Measurements from ENCODE around the gene CEP63.

The CEP63 gene

DNA sequence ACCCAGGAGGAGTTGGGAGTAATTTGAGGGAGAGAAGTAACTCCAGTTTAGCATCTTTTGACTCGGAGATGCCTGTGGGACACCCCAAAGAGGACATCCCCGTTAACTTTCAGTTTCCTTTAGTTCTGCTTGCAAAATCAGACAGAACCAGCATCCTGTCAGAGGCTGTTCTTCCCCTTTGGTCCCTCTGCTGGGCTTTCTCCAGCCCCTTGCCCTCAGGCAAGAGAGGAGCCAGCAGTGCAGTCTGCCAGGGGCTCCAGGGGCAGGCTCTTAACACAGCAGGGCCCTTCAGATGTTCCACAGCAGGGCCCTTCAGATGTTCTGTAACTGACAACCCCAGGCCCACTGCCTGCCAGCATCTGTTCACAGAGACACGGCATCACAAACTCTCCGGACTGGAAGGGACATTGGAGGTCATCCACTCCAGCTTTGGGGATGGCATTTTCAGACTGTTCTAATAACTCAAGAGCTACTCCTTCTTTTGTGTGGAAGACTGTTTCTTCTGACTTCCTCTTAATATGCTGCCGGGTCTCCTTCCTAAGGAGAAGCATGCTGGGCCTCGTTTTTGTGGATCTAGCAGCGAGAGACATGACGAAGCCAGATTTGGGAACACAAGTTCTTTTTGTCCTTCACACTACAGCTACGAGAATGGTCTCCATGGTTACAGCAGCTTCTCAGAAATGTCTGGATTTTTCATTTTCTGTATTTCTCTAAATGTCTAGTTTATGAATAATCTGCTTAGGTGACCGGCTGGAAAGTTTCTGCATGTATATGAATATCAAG, 113.1 kb downstream of the CEP63 start:
- no peak overlapping the region for H3K27ac ChIP-seq (ENCODE audit: low read length)

DNA sequence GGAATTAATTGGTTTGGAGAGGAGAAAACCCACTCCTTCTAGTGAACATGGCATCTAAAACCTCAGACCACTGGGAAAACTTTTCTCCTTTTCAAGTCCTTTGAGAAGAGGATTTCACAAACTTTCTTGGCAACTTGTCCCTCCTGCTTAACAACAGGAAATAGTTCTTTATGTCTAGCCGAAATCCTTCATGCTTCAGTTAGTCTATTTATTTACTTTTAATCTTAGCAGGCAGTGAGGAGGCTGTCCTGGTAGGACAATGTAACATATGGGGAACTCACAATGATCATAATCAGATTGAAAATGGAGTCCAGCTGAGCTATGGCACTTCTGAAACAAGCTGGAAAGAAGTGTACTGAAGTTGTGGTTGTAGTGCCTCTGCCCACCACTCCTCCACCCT, 114.3 kb downstream of the CEP63 start:
- H3K27ac ChIP-seq (ENCODE audit: low read length): no peak overlapping the region
- H3K9ac ChIP-seq (ENCODE audit: low read length): no peak overlapping the region
- TF ChIP-seq EZH2phosphoT487 (IDR thresholded peaks at IDR 0.05; ENCODE audit: low read depth) (no peak), CTCF (IDR thresholded peaks at IDR 0.05; ENCODE audit: low read depth, low read length) (no peak)
- H3K9me3 ChIP-seq (ENCODE audit: insufficient read depth, low read length): no peaks in the 10 kb centered on the region
- H3K79me2 ChIP-seq (ENCODE audit: low read length): no peaks in the 10 kb centered on the region
- H4K20me1 ChIP-seq (ENCODE audit: insufficient read depth, low read length): no peaks in the 10 kb centered on the region
- no peak overlapping the region for H2AFZ ChIP-seq (ENCODE audit: low read depth, low read length)
- H3K4me1 ChIP-seq (ENCODE audit: low read length): 0 out of 2 replicates have a peak, but pooled peaks cover 3% of the 10 kb centered on the region
- no peak overlapping the region for H3K4me3 ChIP-seq (ENCODE audit: low read length)
- H3K36me3 ChIP-seq (replicated peaks; ENCODE audit: low read depth, low read length): no peaks in the 10 kb centered on the region
- H3K4me2 ChIP-seq (ENCODE audit: low read length): no peak overlapping the region
- H3K27me3 ChIP-seq (ENCODE audit: low read depth, low read length): no peaks in the 10 kb centered on the region

More for the DNA sequence above, 113.1 kb downstream of the CEP63 start:
- TF ChIP-seq EZH2phosphoT487 (IDR thresholded peaks at IDR 0.05; ENCODE audit: low read depth) (no peak), CTCF (IDR thresholded peaks at IDR 0.05; ENCODE audit: low read depth, low read length) (no peak)
- Histone ChIP-seq H2AFZ (ENCODE audit: low read depth, low read length) (no peak overlapping the region), H3K4me1 (ENCODE audit: low read length) (0 out of 2 replicates have a peak, but pooled peaks cover 3% of the 10 kb centered on the region), H4K20me1 (ENCODE audit: insufficient read depth, low read length) (no peaks in the 10 kb centered on the region), H3K4me3 (ENCODE audit: low read length) (no peak overlapping the region), H3K9me3 (ENCODE audit: insufficient read depth, low read length) (no peaks in the 10 kb centered on the region), H3K79me2 (ENCODE audit: low read length) (no peaks in the 10 kb centered on the region), H3K36me3 (replicated peaks; ENCODE audit: low read depth, low read length) (no peaks in the 10 kb centered on the region), H3K4me2 (ENCODE audit: low read length) (no peak overlapping the region), H3K27me3 (ENCODE audit: low read depth, low read length) (no peaks in the 10 kb centered on the region), H3K9ac (ENCODE audit: low read length) (no peak overlapping the region)

DNA sequence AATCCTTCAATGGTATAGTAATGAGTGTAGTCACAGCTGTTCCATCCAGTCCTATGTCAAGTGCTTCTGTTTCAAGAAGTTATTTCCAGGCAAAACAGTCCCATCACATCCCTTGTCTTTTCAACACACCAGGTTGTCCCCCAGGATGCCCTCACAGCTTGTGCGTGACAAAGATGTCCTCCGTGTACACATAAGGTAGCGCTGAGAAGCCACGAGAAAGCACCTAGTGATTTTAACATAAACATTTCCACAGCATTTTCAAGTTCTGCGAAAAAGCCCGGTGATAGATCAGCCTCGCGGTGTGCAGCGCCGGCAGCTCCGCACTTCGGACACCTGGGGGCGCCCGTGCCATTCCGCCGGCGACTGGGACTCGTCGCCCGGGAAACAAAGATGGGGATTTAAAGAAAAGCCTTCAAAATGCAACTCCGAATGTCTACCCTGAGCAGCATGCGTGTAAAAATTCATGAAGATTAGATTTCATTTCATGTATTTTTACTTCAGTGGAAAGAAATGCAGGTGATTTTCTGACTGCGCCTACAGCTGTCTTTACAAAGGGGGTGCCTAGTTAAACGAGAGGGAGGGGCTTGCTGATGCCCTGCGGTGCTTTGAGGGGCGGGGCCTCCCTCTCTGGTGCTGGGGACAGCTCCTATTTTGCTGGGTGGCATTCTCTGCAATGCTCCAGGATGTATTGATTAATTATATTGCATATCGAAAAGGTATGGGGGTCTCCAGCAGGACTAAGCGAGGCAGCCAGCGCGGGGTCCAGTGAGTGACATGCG, 115.0 kb downstream of the CEP63 start:
- no peaks in the 10 kb centered on the region for H3K36me3 ChIP-seq (replicated peaks; ENCODE audit: low read depth, low read length)
- H2AFZ ChIP-seq (ENCODE audit: low read depth, low read length): no peak overlapping the region
- no peaks in the 10 kb centered on the region for H3K27me3 ChIP-seq (ENCODE audit: low read depth, low read length)
- 0 out of 2 replicates have a peak, but pooled peaks cover 3% of the 10 kb centered on the region for H3K4me1 ChIP-seq (ENCODE audit: low read length)
- H3K9ac ChIP-seq (ENCODE audit: low read length): no peak overlapping the region
- peak overlapping the region; percentile 50 for H3K4me2 ChIP-seq (ENCODE audit: low read length)
- H3K79me2 ChIP-seq (ENCODE audit: low read length): no peaks in the 10 kb centered on the region
- H3K9me3 ChIP-seq (ENCODE audit: insufficient read depth, low read length): no peaks in the 10 kb centered on the region
- no peaks in the 10 kb centered on the region for H4K20me1 ChIP-seq (ENCODE audit: insufficient read depth, low read length)
- H3K4me3 ChIP-seq (ENCODE audit: low read length): no peak overlapping the region
- no peak overlapping the region for H3K27ac ChIP-seq (ENCODE audit: low read length)
- TF ChIP-seq EZH2phosphoT487 (IDR thresholded peaks at IDR 0.05; ENCODE audit: low read depth) (no peak), CTCF (IDR thresholded peaks at IDR 0.05; ENCODE audit: low read depth, low read length) (peak; percentile 94)

Data from OCI-LY3 (cell line).